ENCODE measurements around the gene HAUS8.

The HAUS8 gene

DNA sequence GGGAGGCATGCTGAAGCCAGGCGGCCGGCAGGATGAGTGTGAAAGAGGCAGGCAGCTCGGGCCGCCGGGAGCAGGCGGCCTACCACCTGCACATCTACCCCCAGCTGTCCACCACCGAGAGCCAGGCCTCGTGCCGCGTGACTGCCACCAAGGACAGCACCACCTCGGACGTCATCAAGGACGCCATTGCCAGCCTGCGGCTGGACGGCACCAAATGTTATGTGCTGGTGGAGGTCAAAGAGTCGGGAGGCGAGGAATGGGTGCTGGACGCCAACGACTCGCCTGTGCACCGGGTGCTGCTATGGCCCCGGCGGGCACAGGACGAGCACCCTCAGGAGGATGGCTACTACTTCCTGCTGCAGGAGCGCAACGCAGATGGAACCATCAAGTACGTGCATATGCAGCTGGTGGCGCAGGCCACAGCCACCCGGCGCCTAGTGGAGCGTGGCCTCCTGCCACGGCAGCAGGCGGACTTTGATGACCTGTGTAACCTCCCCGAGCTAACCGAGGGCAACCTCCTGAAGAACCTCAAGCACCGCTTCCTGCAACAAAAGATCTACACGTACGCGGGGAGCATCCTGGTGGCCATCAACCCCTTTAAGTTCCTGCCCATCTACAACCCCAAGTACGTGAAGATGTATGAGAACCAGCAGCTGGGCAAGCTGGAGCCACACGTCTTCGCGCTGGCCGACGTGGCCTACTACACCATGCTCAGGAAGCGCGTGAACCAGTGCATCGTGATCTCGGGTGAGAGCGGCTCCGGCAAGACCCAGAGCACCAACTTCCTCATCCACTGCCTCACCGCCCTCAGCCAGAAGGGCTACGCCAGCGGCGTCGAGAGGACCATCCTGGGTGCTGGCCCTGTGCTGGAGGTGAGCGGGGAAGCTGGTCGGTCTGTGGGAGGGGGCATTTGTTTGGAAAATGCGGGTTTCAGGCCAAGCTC is 26.7 kb upstream of the HAUS8 start:
- Histone ChIP-seq H3K27ac (ENCODE audit: low read depth, low read length) (no peak overlapping the region), H3K9me2 (replicated peaks; ENCODE audit: control insufficient read depth, low read length) (no peaks in the 10 kb centered on the region), H3K9me3 (ENCODE audit: control insufficient read depth, insufficient read depth, low read length) (peaks cover 7% of the 10 kb centered on the region; the same call in 1 of the 2 replicates), H3K27me3 (ENCODE audit: control insufficient read depth, low read length) (no peaks in the 10 kb centered on the region), H3K36me3 (ENCODE audit: control insufficient read depth, low read length) (peaks cover 66% of the 10 kb centered on the region), H3K4me2 (ENCODE audit: low read length) (no peak overlapping the region), H3K79me2 (ENCODE audit: control insufficient read depth, low read length) (peaks cover 96% of the 10 kb centered on the region), H3F3A (ENCODE audit: control insufficient read depth, insufficient read depth) (no peaks in the 10 kb centered on the region), H3K4me1 (ENCODE audit: control insufficient read depth, low read length) (peaks cover 46% of the 10 kb centered on the region), H3K4me3 (ENCODE audit: low read length) (no peak overlapping the region), H4K20me1 (ENCODE audit: control insufficient read depth, insufficient read depth, low read depth, low read length) (0 out of 2 replicates have a peak, but pooled peaks cover 3% of the 10 kb centered on the region)
- TF ChIP-seq EZH2phosphoT487 (IDR thresholded peaks at IDR 0.05; ENCODE audit: borderline replicate concordance, low read length), result no peak
- TF ChIP-seq, protein P1, sequence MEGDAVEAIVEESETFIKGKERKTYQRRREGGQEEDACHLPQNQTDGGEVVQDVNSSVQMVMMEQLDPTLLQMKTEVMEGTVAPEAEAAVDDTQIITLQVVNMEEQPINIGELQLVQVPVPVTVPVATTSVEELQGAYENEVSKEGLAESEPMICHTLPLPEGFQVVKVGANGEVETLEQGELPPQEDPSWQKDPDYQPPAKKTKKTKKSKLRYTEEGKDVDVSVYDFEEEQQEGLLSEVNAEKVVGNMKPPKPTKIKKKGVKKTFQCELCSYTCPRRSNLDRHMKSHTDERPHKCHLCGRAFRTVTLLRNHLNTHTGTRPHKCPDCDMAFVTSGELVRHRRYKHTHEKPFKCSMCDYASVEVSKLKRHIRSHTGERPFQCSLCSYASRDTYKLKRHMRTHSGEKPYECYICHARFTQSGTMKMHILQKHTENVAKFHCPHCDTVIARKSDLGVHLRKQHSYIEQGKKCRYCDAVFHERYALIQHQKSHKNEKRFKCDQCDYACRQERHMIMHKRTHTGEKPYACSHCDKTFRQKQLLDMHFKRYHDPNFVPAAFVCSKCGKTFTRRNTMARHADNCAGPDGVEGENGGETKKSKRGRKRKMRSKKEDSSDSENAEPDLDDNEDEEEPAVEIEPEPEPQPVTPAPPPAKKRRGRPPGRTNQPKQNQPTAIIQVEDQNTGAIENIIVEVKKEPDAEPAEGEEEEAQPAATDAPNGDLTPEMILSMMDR (IDR thresholded peaks at IDR 0.05; ENCODE audit: low read depth, low read length, poor library complexity, severe bottlenecking), result no peak

DNA sequence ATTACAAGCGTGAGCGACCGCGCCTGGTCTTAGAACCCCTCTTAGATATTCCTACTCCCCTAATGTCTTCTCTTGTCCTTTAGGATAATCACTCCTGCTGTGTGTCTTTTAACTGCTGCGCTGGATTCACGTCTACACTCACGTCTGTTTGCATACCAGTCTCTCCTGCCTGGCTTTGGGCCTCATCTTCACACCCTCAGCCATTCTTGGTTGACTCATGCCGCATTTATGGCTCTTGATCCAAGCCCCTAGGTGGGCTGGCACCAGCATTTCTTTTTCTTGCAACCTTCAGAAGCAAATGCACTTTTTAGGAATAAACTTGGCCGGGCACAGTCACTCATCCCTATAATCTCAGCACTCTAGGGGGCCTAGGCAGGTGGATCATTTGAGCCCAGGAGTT is 23.1 kb upstream of the HAUS8 start:
- no peak for TF ChIP-seq EZH2phosphoT487 (IDR thresholded peaks at IDR 0.05; ENCODE audit: borderline replicate concordance, low read length)
- TF ChIP-seq, protein P1 (IDR thresholded peaks at IDR 0.05; ENCODE audit: low read depth, low read length, poor library complexity, severe bottlenecking), result no peak
- H3K9me2 ChIP-seq (replicated peaks; ENCODE audit: control insufficient read depth, low read length), result no peaks in the 10 kb centered on the region
- H4K20me1 ChIP-seq (ENCODE audit: control insufficient read depth, insufficient read depth, low read depth, low read length), result no peaks in the 10 kb centered on the region
- no peak overlapping the region for H3K4me2 ChIP-seq (ENCODE audit: low read length)
- H3K79me2 ChIP-seq (ENCODE audit: control insufficient read depth, low read length), result peaks cover 97% of the 10 kb centered on the region
- no peak overlapping the region for H3K4me3 ChIP-seq (ENCODE audit: low read length)
- no peak overlapping the region for H3K27ac ChIP-seq (ENCODE audit: low read depth, low read length)
- no peaks in the 10 kb centered on the region for H3K27me3 ChIP-seq (ENCODE audit: control insufficient read depth, low read length)
- H3F3A ChIP-seq (ENCODE audit: control insufficient read depth, insufficient read depth), result no peaks in the 10 kb centered on the region
- H3K36me3 ChIP-seq (ENCODE audit: control insufficient read depth, low read length), result peaks cover 38% of the 10 kb centered on the region
- H3K4me1 ChIP-seq (ENCODE audit: control insufficient read depth, low read length), result peaks cover 10% of the 10 kb centered on the region
- H3K9me3 ChIP-seq (ENCODE audit: control insufficient read depth, insufficient read depth, low read length), result peaks cover 7% of the 10 kb centered on the region; the same call in 1 of the 2 replicates

DNA sequence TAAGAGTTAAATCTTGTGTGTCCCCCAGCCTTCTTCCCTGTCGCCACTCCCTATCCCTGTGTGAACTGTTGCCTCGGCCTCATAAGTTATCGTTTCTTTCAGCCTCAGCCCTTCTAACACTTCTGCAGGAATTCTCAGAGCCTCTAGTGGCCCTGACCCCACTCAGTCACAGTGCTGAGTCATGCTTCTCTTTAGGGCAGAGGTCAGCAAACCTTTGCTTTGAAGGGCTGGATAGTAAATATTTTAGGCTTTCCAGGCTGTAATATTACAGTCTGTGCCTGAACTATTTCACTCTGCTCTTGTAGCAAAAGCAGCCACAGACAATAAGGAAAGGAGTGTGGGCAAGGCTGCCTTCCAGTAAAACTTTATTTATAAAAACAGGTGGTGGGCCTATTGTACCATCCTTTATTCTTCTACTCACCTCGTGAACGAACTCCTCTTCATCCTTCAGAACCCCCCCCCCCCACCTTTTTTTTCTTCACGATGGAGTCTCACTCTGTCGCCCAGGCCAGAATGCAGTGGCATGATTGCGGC is 22.4 kb upstream of the HAUS8 start:
- H3K4me2 ChIP-seq (ENCODE audit: low read length), result no peak overlapping the region
- H4K20me1 ChIP-seq (ENCODE audit: control insufficient read depth, insufficient read depth, low read depth, low read length), result no peaks in the 10 kb centered on the region
- H3K27me3 ChIP-seq (ENCODE audit: control insufficient read depth, low read length), result no peaks in the 10 kb centered on the region
- H3K27ac ChIP-seq (ENCODE audit: low read depth, low read length), result no peak overlapping the region
- no peak for TF ChIP-seq EZH2phosphoT487 (IDR thresholded peaks at IDR 0.05; ENCODE audit: borderline replicate concordance, low read length)
- TF ChIP-seq, protein P1 (IDR thresholded peaks at IDR 0.05; ENCODE audit: low read depth, low read length, poor library complexity, severe bottlenecking), result no peak
- H3K36me3 ChIP-seq (ENCODE audit: control insufficient read depth, low read length), result peaks cover 31% of the 10 kb centered on the region
- H3K9me3 ChIP-seq (ENCODE audit: control insufficient read depth, insufficient read depth, low read length), result peaks cover 7% of the 10 kb centered on the region; the same call in 1 of the 2 replicates
- peaks cover 97% of the 10 kb centered on the region for H3K79me2 ChIP-seq (ENCODE audit: control insufficient read depth, low read length)
- H3K9me2 ChIP-seq (replicated peaks; ENCODE audit: control insufficient read depth, low read length), result no peaks in the 10 kb centered on the region
- no peaks in the 10 kb centered on the region for H3F3A ChIP-seq (ENCODE audit: control insufficient read depth, insufficient read depth)
- peaks cover 4% of the 10 kb centered on the region; the same call in 1 of the 2 replicates for H3K4me1 ChIP-seq (ENCODE audit: control insufficient read depth, low read length)
- no peak overlapping the region for H3K4me3 ChIP-seq (ENCODE audit: low read length)
